ENCODE results near the gene FAM234B.

Gene FAM234B

GRCh38 chr12:13084898-13085640 is 40.9 kb downstream of the FAM234B start:
- no peaks in the 10 kb centered on the region for H3K9me3 ChIP-seq (ENCODE audit: control insufficient read depth, insufficient read depth, low read length)
- H3K36me3 ChIP-seq (ENCODE audit: insufficient read depth, low read length) = no peaks in the 10 kb centered on the region
- peaks cover 30% of the 10 kb centered on the region for H3K4me1 ChIP-seq (ENCODE audit: insufficient read depth, low read length)
- H3K9ac ChIP-seq (ENCODE audit: low read depth, low read length) = no peak overlapping the region

GRCh38 chr12:13085968-13086686 is 41.9 kb downstream of the FAM234B start:
- no peaks in the 10 kb centered on the region for H3K36me3 ChIP-seq (ENCODE audit: insufficient read depth, low read length)
- H3K9me3 ChIP-seq (ENCODE audit: control insufficient read depth, insufficient read depth, low read length) = no peaks in the 10 kb centered on the region
- peaks cover 30% of the 10 kb centered on the region for H3K4me1 ChIP-seq (ENCODE audit: insufficient read depth, low read length)
- no peak overlapping the region; the same call in 1 of the 2 replicates for H3K9ac ChIP-seq (ENCODE audit: low read depth, low read length)

GRCh38 chr12:13087766-13088165 is 43.6 kb downstream of the FAM234B start:
- Histone ChIP-seq H3K36me3 (ENCODE audit: insufficient read depth, low read length) (no peaks in the 10 kb centered on the region), H3K9ac (ENCODE audit: low read depth, low read length) (no peak overlapping the region), H3K9me3 (ENCODE audit: control insufficient read depth, insufficient read depth, low read length) (no peaks in the 10 kb centered on the region), H3K4me1 (ENCODE audit: insufficient read depth, low read length) (peaks cover 39% of the 10 kb centered on the region)

- Histone ChIP-seq H3K4me1 (ENCODE audit: insufficient read depth, low read length) (peaks cover 43% of the 10 kb centered on the region), H3K9ac (ENCODE audit: low read depth, low read length) (no peak overlapping the region), H3K9me3 (ENCODE audit: control insufficient read depth, insufficient read depth, low read length) (no peaks in the 10 kb centered on the region), H3K36me3 (ENCODE audit: insufficient read depth, low read length) (no peaks in the 10 kb centered on the region)
Measured at GRCh38 chr12:13088496-13088895, 44.3 kb downstream of the FAM234B start.

GRCh38 chr12:13090054-13090453 is 45.9 kb downstream of the FAM234B start:
- no peaks in the 10 kb centered on the region for H3K36me3 ChIP-seq (ENCODE audit: insufficient read depth, low read length)
- no peaks in the 10 kb centered on the region for H3K9me3 ChIP-seq (ENCODE audit: control insufficient read depth, insufficient read depth, low read length)
- no peak overlapping the region for H3K9ac ChIP-seq (ENCODE audit: low read depth, low read length)
- H3K4me1 ChIP-seq (ENCODE audit: insufficient read depth, low read length) = peaks cover 45% of the 10 kb centered on the region

- peaks cover 43% of the 10 kb centered on the region for H3K4me1 ChIP-seq (ENCODE audit: insufficient read depth, low read length)
- H3K9ac ChIP-seq (ENCODE audit: low read depth, low read length) = no peak overlapping the region
- H3K36me3 ChIP-seq (ENCODE audit: insufficient read depth, low read length) = no peaks in the 10 kb centered on the region
- H3K9me3 ChIP-seq (ENCODE audit: control insufficient read depth, insufficient read depth, low read length) = no peaks in the 10 kb centered on the region
Measured at GRCh38 chr12:13091832-13092231, 47.7 kb downstream of the FAM234B start.

GRCh38 chr12:13093191-13093847 is 49.1 kb downstream of the FAM234B start:
- H3K36me3 ChIP-seq (ENCODE audit: insufficient read depth, low read length) = no peaks in the 10 kb centered on the region
- H3K9me3 ChIP-seq (ENCODE audit: control insufficient read depth, insufficient read depth, low read length) = no peaks in the 10 kb centered on the region
- H3K4me1 ChIP-seq (ENCODE audit: insufficient read depth, low read length) = peaks cover 36% of the 10 kb centered on the region
- H3K9ac ChIP-seq (ENCODE audit: low read depth, low read length) = no peak overlapping the region

- Histone ChIP-seq H3K9me3 (ENCODE audit: control insufficient read depth, insufficient read depth, low read length) (no peaks in the 10 kb centered on the region), H3K9ac (ENCODE audit: low read depth, low read length) (no peak overlapping the region), H3K36me3 (ENCODE audit: insufficient read depth, low read length) (no peaks in the 10 kb centered on the region), H3K4me1 (ENCODE audit: insufficient read depth, low read length) (peaks cover 36% of the 10 kb centered on the region)
Measured at GRCh38 chr12:13093848-13094220, 49.7 kb downstream of the FAM234B start.

- H3K9me3 ChIP-seq (ENCODE audit: control insufficient read depth, insufficient read depth, low read length) = no peaks in the 10 kb centered on the region
- no peak overlapping the region for H3K9ac ChIP-seq (ENCODE audit: low read depth, low read length)
- no peaks in the 10 kb centered on the region for H3K36me3 ChIP-seq (ENCODE audit: insufficient read depth, low read length)
- peaks cover 34% of the 10 kb centered on the region for H3K4me1 ChIP-seq (ENCODE audit: insufficient read depth, low read length)
Measured at GRCh38 chr12:13094367-13094766, 50.2 kb downstream of the FAM234B start.

GRCh38 chr12:13095266-13095995 is 51.2 kb downstream of the FAM234B start:
- peaks cover 43% of the 10 kb centered on the region for H3K4me1 ChIP-seq (ENCODE audit: insufficient read depth, low read length)
- H3K9ac ChIP-seq (ENCODE audit: low read depth, low read length) = no peak overlapping the region
- no peaks in the 10 kb centered on the region for H3K9me3 ChIP-seq (ENCODE audit: control insufficient read depth, insufficient read depth, low read length)
- no peaks in the 10 kb centered on the region for H3K36me3 ChIP-seq (ENCODE audit: insufficient read depth, low read length)

GRCh38 chr12:13097491-13098011 is 53.4 kb downstream of the FAM234B start:
- H3K4me1 ChIP-seq (ENCODE audit: insufficient read depth, low read length) = peaks cover 43% of the 10 kb centered on the region
- no peak overlapping the region for H3K9ac ChIP-seq (ENCODE audit: low read depth, low read length)

GRCh38 chr12:13099066-13099843 is 55.1 kb downstream of the FAM234B start:
- Histone ChIP-seq H3K36me3 (ENCODE audit: insufficient read depth, low read length) (no peaks in the 10 kb centered on the region), H3K9ac (ENCODE audit: low read depth, low read length) (no peak overlapping the region), H3K4me1 (ENCODE audit: insufficient read depth, low read length) (peaks cover 38% of the 10 kb centered on the region), H3K9me3 (ENCODE audit: control insufficient read depth, insufficient read depth, low read length) (no peaks in the 10 kb centered on the region)

More at GRCh38 chr12:13097491-13098011, 53.4 kb downstream of the FAM234B start:
- Histone ChIP-seq H3K9me3 (ENCODE audit: control insufficient read depth, insufficient read depth, low read length) (no peaks in the 10 kb centered on the region), H3K36me3 (ENCODE audit: insufficient read depth, low read length) (no peaks in the 10 kb centered on the region)

GRCh38 chr12:13099844-13100604 is 55.8 kb downstream of the FAM234B start:
- Histone ChIP-seq H3K36me3 (ENCODE audit: insufficient read depth, low read length) (no peaks in the 10 kb centered on the region), H3K4me1 (ENCODE audit: insufficient read depth, low read length) (peaks cover 38% of the 10 kb centered on the region), H3K9ac (ENCODE audit: low read depth, low read length) (peak overlapping the region; percentile 59; the same call in 1 of the 2 replicates)

More at GRCh38 chr12:13099844-13100604, 55.8 kb downstream of the FAM234B start:
- no peaks in the 10 kb centered on the region for H3K9me3 ChIP-seq (ENCODE audit: control insufficient read depth, insufficient read depth, low read length)

Data from ES-I3 (cell line).